ENCODE data around the gene LRFN3.

LRFN3 gene

DNA sequence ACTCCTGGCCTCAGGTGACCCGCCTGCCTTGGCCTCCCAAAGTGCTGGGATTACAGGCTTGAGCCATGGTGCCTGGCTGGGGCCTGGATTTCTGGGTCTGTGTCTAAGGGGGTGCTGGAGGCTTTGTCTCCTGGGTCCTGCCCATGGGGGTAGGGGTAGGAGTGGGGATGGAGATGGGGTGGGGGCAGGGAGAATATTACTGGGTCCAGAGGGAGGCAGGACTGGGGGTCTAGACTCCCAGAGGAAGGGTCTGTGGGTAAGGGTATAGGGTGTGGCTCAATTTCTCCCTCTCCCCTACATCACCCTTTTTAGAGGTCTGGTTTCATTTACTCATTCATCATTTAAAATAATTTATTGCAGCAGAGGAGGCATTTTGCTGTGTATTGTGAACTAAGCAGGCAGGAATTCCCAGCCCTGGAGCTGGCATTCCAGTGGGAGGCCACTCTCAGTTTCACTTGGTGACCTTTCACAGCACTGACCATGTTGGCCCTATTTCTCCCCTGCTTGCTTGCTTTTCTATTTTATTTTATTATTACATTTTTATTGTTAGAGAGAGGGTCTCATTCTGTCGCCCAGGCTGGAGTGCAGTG, 35.0 kb upstream of the LRFN3 start:
- H3K4me3 ChIP-seq (ENCODE audit: control insufficient read depth, low read depth, low read length) = no peak overlapping the region
- DNase-seq (ENCODE audit: low read depth) = peak; percentile 35
- TF ChIP-seq CTCF (conservative IDR thresholded peaks at IDR 0.05; ENCODE audit: control insufficient read depth, insufficient read depth, low read depth, low read length) = no peak

- DNase-seq (ENCODE audit: low read depth) = peak; percentile 44
- no peak for TF ChIP-seq CTCF (conservative IDR thresholded peaks at IDR 0.05; ENCODE audit: control insufficient read depth, insufficient read depth, low read depth, low read length)
- peak within 1 kb of the TSS; percentile 9 for H3K4me3 ChIP-seq (ENCODE audit: control insufficient read depth, low read depth, low read length)
Measured at GRCh38 chr19:35901854-35902661, 34.1 kb upstream of the LRFN3 start, which contains the start of gene HCST. Gene HCST (plus strand): TSS chr19:35902529. CDS start chr19:35902594, 65 bp downstream.

GRCh38 chr19:35902870-35903475, 33.2 kb upstream of the LRFN3 start:
- DNase-seq (ENCODE audit: low read depth) = no peak
- TF ChIP-seq CTCF (conservative IDR thresholded peaks at IDR 0.05; ENCODE audit: control insufficient read depth, insufficient read depth, low read depth, low read length) = no peak
- peak overlapping the region; percentile 9 for H3K4me3 ChIP-seq (ENCODE audit: control insufficient read depth, low read depth, low read length)

DNA sequence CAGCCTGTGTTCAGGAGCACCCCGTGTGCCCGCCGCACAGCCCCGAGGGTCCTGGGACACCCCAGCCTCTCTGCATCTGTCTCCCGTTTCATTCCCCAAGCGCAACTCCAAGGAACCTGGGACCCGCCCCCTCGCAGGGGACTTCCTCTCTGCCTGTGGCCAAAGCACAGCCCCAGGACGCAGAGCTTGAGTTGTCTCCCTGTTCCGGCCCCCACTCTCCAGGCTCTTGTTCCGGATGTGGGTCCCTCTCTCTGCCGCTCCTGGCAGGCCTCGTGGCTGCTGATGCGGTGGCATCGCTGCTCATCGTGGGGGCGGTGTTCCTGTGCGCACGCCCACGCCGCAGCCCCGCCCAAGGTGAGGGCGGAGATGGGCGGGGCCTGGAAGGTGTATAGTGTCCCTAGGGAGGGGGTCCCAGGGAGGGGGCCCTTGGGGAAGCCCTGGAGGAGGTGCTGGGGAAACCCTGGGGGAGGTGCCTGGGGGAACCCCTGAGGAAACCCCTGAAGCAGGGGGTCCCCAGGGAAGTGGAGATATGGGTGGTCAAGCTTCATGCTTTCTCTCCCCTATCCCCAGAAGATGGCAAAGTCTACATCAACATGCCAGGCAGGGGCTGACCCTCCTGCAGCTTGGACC, 32.5 kb upstream of the LRFN3 start:
- no peak for TF ChIP-seq CTCF (conservative IDR thresholded peaks at IDR 0.05; ENCODE audit: control insufficient read depth, insufficient read depth, low read depth, low read length)
- peak overlapping the region; percentile 9 for H3K4me3 ChIP-seq (ENCODE audit: control insufficient read depth, low read depth, low read length)
- peak; percentile 60 for DNase-seq (ENCODE audit: low read depth)

DNA sequence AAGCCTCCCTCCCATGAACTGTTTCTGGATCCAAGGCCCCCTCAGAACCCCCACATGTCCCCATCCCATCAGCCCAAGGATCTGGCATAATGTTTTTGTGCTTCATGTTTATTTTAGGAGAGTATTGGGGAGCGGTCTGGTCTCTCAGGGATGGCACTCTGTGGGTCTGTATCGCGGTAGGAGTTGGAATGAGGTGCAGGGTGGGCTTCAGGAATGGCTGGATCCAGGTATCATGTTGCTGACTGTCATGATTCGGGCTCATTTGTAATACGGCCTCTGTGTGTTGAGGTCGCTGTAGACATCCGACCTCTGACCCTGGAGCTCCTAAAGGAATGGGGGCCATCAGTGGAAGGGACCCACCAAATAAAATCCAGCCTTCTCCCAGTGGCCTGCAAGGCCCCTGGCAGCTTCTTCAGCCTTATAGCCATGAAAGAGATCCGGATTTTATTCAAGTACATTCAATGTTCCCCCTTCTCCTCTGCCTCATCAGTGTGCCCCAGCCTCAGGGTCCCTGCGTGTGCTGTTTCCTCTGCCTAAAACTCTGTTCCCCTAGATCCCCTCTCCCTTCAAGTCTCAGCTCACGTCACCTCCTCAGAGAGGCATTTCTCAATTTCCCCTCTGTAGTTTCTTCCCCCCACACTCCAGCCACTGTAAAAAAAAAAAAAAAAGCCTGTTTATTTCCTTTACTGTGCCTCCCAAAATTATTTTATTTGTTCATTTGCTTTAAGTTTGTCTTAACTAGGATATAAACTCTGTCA, 31.7 kb upstream of the LRFN3 start:
- H3K4me3 ChIP-seq (ENCODE audit: control insufficient read depth, low read depth, low read length) = no peak overlapping the region
- no peak for DNase-seq (ENCODE audit: low read depth)
- TF ChIP-seq CTCF (conservative IDR thresholded peaks at IDR 0.05; ENCODE audit: control insufficient read depth, insufficient read depth, low read depth, low read length) = no peak

DNA sequence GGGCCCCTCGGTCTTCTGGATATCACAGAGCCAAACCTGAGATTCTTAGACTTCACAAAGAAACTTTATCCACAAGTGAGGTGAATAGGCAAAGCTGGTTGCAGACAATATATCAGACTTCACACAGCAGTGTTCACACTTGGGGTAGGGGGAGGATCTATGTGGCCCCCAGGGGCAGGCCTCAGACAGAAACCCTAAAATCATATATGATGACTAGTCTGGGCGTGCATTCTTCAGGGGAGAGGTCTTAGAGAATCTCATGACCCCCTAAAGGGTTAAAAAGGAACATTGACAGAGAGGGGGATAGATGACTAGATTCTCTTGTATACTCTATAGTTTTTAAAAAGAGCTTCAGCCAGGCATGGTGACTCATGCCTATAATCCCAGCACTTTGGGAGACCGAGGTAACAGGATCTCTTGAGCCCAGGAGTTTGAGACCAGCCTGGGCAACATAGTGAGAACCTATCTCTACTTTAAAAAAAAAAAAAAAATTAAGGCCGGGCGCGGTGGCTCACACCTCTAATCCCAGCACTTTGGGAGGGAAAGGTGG, 30.9 kb upstream of the LRFN3 start:
- DNase-seq (ENCODE audit: low read depth) = no peak
- no peak overlapping the region for H3K4me3 ChIP-seq (ENCODE audit: control insufficient read depth, low read depth, low read length)
- TF ChIP-seq CTCF (conservative IDR thresholded peaks at IDR 0.05; ENCODE audit: control insufficient read depth, insufficient read depth, low read depth, low read length) = no peak
